SK-N-SH treated with all-trans-retinoic acid at 6 μM for 48 hours (cell line): ENCODE results near the gene VWA3A.

Experiments used
- ATAC-seq: fragments of 200-7000 bp; cut with Tn5 transposase; 3 replicates; pipeline ENCODE4 v1.9.1; 2020; ENCODE audit warnings: mild to moderate bottlenecking, moderate library complexity
- BACH2 ChIP-seq: fragments of 250-450 bp; sonication (Bioruptor Pico); IDR thresholded peaks from 2 replicates; pipeline ENCODE4 v1.9.0; 2021; ENCODE audit warnings: mild to moderate bottlenecking, borderline replicate concordance
- CREB5 ChIP-seq: fragments of 250-450 bp; sonication (Bioruptor Pico); IDR thresholded peaks from 2 replicates; pipeline ENCODE4 v1.5.1; 2020; ENCODE audit warnings: low read depth, mild to moderate bottlenecking, moderate library complexity
- CSDC2 ChIP-seq: fragments of 250-450 bp; sonication (Bioruptor Pico); IDR thresholded peaks from 2 replicates; pipeline ENCODE4 v1.5.0; 2020; ENCODE audit warnings: mild to moderate bottlenecking, moderate library complexity
- CSRNP3 ChIP-seq: fragments of 250-450 bp; sonication (Bioruptor Pico); IDR thresholded peaks from 2 replicates; pipeline ENCODE4 v1.5.1; 2021; ENCODE audit warnings: mild to moderate bottlenecking, moderate library complexity
- GLIS3 ChIP-seq: fragments of 250-450 bp; sonication (Bioruptor Pico); IDR thresholded peaks from 2 replicates; pipeline ENCODE4 v1.5.0; 2020; ENCODE audit warnings: mild to moderate bottlenecking, moderate library complexity
- ISL1 ChIP-seq: fragments of 250-450 bp; sonication (Bioruptor Pico); IDR thresholded peaks from 2 replicates; pipeline ENCODE4 v2.1.2; 2022; ENCODE audit warnings: mild to moderate bottlenecking, moderate library complexity
- OSR1 ChIP-seq: fragments of 250-450 bp; sonication (Bioruptor Pico); IDR thresholded peaks from 2 replicates; pipeline ENCODE4 v1.8.0; 2022; ENCODE audit warnings: moderate library complexity, mild to moderate bottlenecking, inconsistent platforms
- SNAI2 ChIP-seq: fragments of 250-450 bp; sonication (Bioruptor Pico); IDR thresholded peaks from 2 replicates; pipeline ENCODE4 v1.5.0; 2020; ENCODE audit warnings: mild to moderate bottlenecking, moderate library complexity
- TCF4 ChIP-seq: fragments of 250-450 bp; sonication (Bioruptor Pico); IDR thresholded peaks from 2 replicates; pipeline ENCODE4 v1.8.0; 2021; ENCODE audit warnings: mild to moderate bottlenecking, moderate library complexity, borderline replicate concordance
- TOX ChIP-seq: fragments of 250-450 bp; sonication (Bioruptor Pico); IDR thresholded peaks from 2 replicates; pipeline ENCODE4 v1.8.0; 2021; ENCODE audit warnings: mild to moderate bottlenecking, moderate library complexity, borderline replicate concordance
- TSHZ2 ChIP-seq: fragments of 250-450 bp; sonication (Bioruptor Pico); IDR thresholded peaks from 2 replicates; pipeline ENCODE4 v1.5.0; 2020; ENCODE audit warnings: mild to moderate bottlenecking, moderate library complexity
- ZFP3 ChIP-seq: fragments of 250-450 bp; sonication (Bioruptor Pico); IDR thresholded peaks from 2 replicates; pipeline ENCODE4 v1.5.0; 2020; ENCODE audit warnings: mild to moderate bottlenecking, moderate library complexity
- ZFP30 ChIP-seq: fragments of 450-650 bp; formaldehyde crosslinking; IDR thresholded peaks from 2 replicates; pipeline ENCODE4 v1.5.0; 2022; ENCODE audit warnings: mild to moderate bottlenecking, moderate library complexity
- ZNF565 ChIP-seq: fragments of 450-650 bp; formaldehyde crosslinking; conservative IDR thresholded peaks from 2 replicates; pipeline ENCODE4 v1.5.0; 2020; ENCODE audit warnings: low read depth, mild to moderate bottlenecking, moderate library complexity
- ZNF70 ChIP-seq: fragments of 450-650 bp; formaldehyde crosslinking; IDR thresholded peaks from 2 replicates; pipeline ENCODE4 v1.5.0; 2020; ENCODE audit warnings: mild to moderate bottlenecking, moderate library complexity
- ZNF8 ChIP-seq: fragments of 450-650 bp; formaldehyde crosslinking; IDR thresholded peaks from 2 replicates; pipeline ENCODE4 v1.5.0; 2020; ENCODE audit warnings: mild to moderate bottlenecking, moderate library complexity

Gene VWA3A

DNA sequence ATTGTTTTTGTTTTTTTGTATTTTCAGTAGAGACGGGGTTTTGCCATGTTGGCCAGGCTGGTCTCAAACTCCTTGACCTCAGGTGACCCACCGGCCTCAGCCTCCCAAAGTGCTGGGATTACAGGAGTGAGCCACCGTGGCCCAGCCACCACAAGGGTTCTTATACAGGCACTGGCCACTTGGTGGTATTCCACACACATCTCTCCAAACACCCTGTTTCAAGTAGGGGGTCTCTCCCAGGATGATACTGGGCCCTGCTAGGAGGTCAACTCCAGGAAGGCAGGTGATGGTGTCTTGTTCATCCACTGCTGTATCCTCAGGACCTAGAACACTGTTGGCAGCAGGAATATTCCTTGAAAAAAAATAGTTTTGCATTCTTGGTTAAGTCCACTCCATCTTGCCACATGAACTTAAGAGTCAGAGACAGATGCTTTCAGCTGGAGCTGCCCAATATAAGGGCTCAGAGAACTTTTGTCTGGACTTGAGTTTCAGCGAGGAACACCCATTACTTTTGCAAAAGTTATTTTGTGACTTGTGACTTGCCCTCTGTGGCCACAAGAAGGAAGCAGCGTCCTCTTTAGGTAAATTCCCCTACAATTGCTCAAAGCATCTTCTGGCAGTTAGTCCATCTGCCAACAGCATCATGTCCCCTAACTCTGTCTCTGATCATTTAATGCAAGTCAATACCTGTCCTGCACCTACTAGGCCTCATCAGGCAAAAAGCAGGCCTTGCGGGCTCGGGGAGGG is 106.4 kb downstream of the VWA3A start:
- TF ChIP-seq TOX (CRISPR knock-in tag): no peak
- TF ChIP-seq SNAI2: no peak
- TF ChIP-seq ZNF565 (CRISPR knock-in tag): no peak
- TF ChIP-seq ZFP30 (CRISPR knock-in tag): no peak
- no peak for TF ChIP-seq TSHZ2 (CRISPR knock-in tag)
- ATAC-seq: no peak

GRCh38 chr16:22202261-22202637 is 109.9 kb downstream of the VWA3A start:
- ATAC-seq: no peak
- no peak for TF ChIP-seq BACH2 (CRISPR knock-in tag)
- TF ChIP-seq ISL1 (CRISPR knock-in tag): no peak
- TF ChIP-seq ZNF8 (CRISPR knock-in tag): no peak
- TF ChIP-seq SNAI2: no peak
- no peak for TF ChIP-seq TSHZ2 (CRISPR knock-in tag)
- TF ChIP-seq ZNF70 (CRISPR knock-in tag): no peak
- TF ChIP-seq CREB5 (CRISPR knock-in tag): no peak
- no peak for TF ChIP-seq TCF4
- TF ChIP-seq CSDC2 (CRISPR knock-in tag): no peak

GRCh38 chr16:22203091-22203490 is 110.8 kb downstream of the VWA3A start:
- ATAC-seq: no peak
- TF ChIP-seq OSR1 (CRISPR knock-in tag) (no peak), CSDC2 (CRISPR knock-in tag) (no peak), GLIS3 (CRISPR knock-in tag) (no peak), ZFP3 (no peak), CREB5 (CRISPR knock-in tag) (no peak), TCF4 (no peak), ZNF8 (CRISPR knock-in tag) (no peak)

- ATAC-seq: no peak
- TF ChIP-seq ZFP3: no peak
- no peak for TF ChIP-seq CSRNP3 (CRISPR knock-in tag)
- TF ChIP-seq ZFP30 (CRISPR knock-in tag): no peak
- TF ChIP-seq OSR1 (CRISPR knock-in tag): no peak
- no peak for TF ChIP-seq CREB5 (CRISPR knock-in tag)
- TF ChIP-seq TSHZ2 (CRISPR knock-in tag): no peak
- TF ChIP-seq CSDC2 (CRISPR knock-in tag): no peak
These were observed 111.8 kb downstream of the VWA3A start for GRCh38 chr16:22204091-22204655.
